HG02884 (cell line): ENCODE measurements around the gene UNC80.

Source experiments
- ATAC-seq: cut with Tn5 transposase; IDR thresholded peaks from one replicate; pipeline ENCODE4 v1.9.1; 2021; ENCODE audit warnings: mild to moderate bottlenecking, moderate library complexity; ENCODE audit not compliant: unreplicated experiment

The UNC80 gene

GRCh38 chr2:209960676-209961630 is 189.3 kb downstream of the UNC80 start:
- peak; percentile 97 for ATAC-seq

GRCh38 chr2:209965723-209966122 is 194.1 kb downstream of the UNC80 start:
- ATAC-seq, result no peak

GRCh38 chr2:209969692-209970091 is 198.1 kb downstream of the UNC80 start:
- no peak for ATAC-seq

- ATAC-seq, result no peak
These were observed 198.6 kb downstream of the UNC80 start for GRCh38 chr2:209970271-209970670.

- no peak for ATAC-seq
These were observed 199.1 kb downstream of the UNC80 start for GRCh38 chr2:209970711-209971110.

- no peak for ATAC-seq
These were observed 201.7 kb downstream of the UNC80 start for GRCh38 chr2:209973328-209973727.

- no peak for ATAC-seq
These were observed 202.9 kb downstream of the UNC80 start for GRCh38 chr2:209974576-209974975.

- ATAC-seq, result no peak
These were observed 205.2 kb downstream of the UNC80 start for GRCh38 chr2:209976698-209977385.

- peak; percentile 63 for ATAC-seq
These were observed 206.0 kb downstream of the UNC80 start for GRCh38 chr2:209977386-209978239.

GRCh38 chr2:209984291-209984690 is 212.7 kb downstream of the UNC80 start:
- no peak for ATAC-seq

GRCh38 chr2:209985874-209986273 is 214.2 kb downstream of the UNC80 start:
- no peak for ATAC-seq

GRCh38 chr2:209986415-209986814 is 214.8 kb downstream of the UNC80 start:
- no peak for ATAC-seq

GRCh38 chr2:209988010-209988409 is 216.4 kb downstream of the UNC80 start:
- ATAC-seq, result no peak

- no peak for ATAC-seq
These were observed 219.2 kb downstream of the UNC80 start for GRCh38 chr2:209990838-209991237.

- ATAC-seq, result no peak
These were observed 222.3 kb downstream of the UNC80 start for GRCh38 chr2:209993968-209994367.

- ATAC-seq, result no peak
These were observed 227.0 kb downstream of the UNC80 start for GRCh38 chr2:209998596-209998995.

GRCh38 chr2:210000464-210001324 is 229.1 kb downstream of the UNC80 start:
- no peak for ATAC-seq

- ATAC-seq, result peak; percentile 99
These were observed 230.8 kb downstream of the UNC80 start, which contains the start of gene RPE for GRCh38 chr2:210002158-210003157. Gene RPE, plus strand, starts transcription at chr2:210002638. Its CDS starts 24 bp downstream, at chr2:210002662.

GRCh38 chr2:210003359-210003758 is 231.7 kb downstream of the UNC80 start:
- no peak for ATAC-seq
